ENCODE results near the gene SCARB1.
"Not testable (repeated sequence)": the region's sequence is repeated elsewhere in the genome, so short reads cannot be mapped to it uniquely, and the experiment has no call there.

SCARB1 gene

DNA sequence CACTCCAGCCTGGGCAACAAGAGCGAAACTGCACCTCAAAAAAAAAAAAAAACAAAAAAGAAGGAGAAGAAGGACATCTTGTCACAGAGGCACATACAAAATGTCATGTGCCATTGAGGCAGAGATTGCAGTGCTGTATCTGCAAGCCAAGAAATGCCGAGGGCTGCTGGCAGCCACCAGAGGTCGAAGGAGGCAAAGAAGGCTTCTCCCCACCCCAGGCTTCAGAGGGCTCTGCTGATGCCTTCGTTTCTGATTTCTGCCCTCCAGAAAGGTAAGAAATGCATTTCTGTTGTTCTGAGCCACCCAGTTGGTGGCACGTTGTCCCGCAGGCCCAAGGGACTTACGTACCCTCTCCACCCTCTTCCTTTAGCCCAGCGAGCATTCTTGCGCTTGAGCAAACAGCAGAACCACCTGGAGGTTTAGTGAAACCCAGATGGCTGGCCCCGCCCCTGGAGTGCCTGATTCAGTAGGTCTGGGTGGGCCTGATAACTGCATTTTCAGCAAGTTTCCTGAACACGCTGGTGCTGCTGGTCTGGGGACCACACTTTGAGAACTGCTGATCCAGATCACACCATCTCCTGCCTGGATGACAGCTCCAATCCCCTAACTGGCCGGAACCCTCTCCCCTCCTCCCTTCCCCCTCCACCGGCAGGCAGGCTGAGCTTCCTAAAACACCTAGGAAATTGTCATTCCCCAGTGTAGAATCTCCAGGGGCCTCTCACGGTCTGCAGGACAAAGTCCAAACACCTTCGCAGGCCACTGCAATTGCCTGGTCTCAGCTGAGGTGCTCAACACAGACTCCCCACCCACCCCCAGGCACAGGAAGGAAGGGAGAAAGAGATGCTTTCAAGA, 21.1 kb upstream of the SCARB1 start:
- no peak for DNase-seq

DNA sequence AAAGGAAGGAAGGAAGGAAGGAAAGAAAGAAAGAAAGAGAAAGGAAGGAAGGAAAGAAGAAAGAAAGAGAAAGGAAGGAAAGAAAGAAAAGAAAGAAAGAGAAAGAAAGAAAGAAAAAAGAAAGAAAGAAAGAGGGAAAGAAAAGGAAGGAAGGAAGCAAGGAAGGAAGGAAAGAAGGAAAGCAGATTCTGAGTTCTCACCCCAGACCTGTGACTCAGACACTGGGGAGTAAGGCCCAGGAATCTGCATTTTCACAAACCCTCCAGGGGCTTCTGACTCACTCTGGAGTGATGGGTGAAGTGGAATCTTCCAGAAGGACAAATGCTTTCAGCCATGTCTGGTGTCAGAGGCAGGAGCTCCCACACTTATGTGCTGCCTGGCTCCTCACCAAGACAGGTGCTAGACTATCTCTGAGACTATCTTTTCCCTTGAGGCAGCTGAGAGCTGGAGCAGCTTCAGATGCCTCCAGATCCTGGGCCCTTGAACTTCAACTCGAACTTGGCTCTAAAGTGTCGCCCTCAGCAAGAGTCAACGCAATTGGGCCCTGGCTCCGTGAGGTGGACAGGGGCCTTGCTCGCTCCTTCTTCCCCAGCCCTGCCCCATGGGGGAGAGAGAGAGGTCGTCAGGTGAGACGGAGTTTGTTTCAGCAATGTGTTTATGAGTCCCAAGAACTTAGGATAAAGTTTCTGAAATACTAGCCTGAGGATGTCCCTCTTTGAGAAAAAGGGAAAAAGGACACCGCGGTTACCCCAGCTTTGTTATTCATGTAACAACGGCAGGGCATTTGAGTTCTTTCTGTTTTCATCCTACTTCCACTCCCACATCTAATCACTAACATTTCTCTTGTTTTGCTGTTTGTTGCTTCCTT, 19.8 kb upstream of the SCARB1 start:
- peak; percentile 42 for DNase-seq

GRCh38 chr12:124881123-124881522, 17.5 kb upstream of the SCARB1 start:
- no peak for DNase-seq

DNA sequence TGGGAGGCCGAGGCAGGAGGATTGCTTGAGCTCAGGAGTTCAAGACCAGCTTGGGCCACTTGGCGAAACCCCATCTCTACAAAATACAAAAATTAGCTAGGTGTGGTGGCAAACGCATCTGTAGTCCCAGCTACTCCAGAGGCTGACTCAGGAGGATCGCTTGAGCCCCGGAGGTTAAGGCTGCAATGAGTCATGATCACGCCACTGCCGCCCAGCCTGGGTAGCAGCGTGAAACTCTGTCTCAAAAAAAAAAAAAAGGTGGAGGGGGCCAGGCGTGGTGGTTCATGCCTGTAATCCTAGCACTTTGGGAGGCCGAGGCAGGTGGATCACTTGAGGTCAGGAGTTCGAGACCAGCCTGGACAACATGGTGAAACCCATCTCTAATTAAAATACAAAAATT, 16.7 kb upstream of the SCARB1 start:
- not testable (repeated sequence) for DNase-seq

GRCh38 chr12:124878795-124879516, 15.3 kb upstream of the SCARB1 start:
- no peak for DNase-seq

DNA sequence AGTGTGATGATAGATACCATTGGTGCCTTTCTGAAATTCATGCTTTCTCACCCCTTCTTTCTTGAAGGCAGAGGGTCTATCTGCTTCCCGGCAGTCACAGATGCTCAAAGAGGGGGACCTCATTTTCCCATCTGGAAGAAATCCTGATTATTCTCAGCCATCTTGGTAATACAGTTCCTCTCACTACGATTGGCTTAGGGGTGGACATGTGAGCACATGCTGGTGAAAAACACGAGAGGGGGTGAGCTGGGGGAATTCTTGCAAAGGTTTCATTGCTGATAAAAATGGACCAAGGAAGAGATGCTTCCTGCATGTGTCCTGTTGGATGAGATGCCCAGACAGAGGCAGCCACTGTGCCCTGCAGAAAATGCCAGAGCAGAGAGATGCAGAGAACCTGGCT, 13.8 kb upstream of the SCARB1 start:
- DNase-seq = no peak

DNA sequence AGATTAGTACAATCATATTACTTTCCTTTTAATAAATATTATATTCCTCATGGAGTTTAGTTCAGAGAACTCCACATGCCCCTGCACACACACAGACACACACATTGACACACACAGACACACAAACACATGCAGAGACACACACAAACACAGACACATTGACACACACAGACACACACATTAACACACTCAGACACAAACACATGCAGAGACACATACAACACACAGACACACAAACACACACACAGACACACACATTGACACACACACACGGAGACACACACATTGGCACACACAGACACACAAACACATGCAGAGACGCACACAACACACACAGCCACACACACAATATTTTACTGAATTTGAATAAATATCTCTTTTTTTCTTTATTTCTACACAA, 12.5 kb upstream of the SCARB1 start:
- DNase-seq = no peak

GRCh38 chr12:124875803-124876132, 12.1 kb upstream of the SCARB1 start:
- DNase-seq = no peak

DNA sequence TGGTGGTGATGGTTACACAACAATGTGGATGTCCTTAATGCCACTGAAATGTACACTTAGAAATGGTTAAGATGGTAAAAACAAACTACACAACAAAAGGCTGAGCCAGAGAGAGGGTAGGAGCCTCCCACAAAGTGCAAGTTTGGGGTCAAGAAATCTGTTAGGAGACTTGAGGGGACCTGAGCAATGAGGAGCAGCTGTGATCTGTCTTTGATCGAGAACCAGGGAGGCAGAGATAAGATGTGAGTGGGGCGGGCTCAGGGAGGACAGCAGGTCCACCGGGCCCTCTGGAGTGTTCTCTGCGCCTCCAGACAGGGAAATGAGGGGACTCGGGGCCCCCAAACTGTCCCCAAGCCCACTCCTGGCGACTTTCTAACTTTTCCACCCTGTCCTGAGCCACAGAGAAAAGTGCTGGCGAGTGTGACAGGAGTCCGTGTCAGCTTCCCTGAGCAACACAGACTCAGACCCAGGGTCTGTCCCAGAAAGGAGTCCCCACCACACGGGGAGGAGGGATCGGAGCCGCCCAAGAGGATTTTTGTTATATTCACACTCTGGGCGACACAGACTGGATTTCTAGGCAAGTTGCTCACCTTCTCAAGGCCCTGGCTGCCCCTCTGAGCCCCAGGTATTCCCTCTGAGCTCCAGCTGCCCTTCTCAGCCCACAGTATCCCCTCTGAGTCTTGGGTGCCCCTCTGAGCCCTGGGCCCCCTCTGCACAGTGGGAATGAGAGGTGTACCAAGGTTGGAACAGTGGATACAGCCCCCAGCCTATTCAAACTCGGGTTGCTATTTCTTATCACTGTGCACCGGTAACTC, 11.5 kb upstream of the SCARB1 start:
- DNase-seq = no peak

DNA sequence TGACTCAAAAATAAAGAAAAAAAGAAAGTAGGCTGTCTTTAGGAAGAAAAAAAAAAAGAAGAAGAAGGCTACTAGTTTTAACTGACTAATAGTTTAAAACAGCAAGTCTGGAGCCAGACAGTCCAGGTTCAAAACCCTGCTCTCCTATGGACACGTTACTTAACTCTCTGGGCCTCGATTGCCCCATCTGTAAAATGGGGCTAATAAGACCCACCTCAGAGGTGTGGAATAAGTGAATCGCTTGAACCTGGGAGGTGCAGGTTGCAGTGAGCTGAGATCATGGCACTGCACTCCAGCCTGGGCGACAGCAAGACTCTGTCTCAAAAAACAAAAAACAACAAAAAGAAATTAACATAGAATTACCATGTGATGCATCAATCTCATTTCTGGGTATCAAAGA, 10.5 kb upstream of the SCARB1 start:
- DNase-seq = no peak

DNA sequence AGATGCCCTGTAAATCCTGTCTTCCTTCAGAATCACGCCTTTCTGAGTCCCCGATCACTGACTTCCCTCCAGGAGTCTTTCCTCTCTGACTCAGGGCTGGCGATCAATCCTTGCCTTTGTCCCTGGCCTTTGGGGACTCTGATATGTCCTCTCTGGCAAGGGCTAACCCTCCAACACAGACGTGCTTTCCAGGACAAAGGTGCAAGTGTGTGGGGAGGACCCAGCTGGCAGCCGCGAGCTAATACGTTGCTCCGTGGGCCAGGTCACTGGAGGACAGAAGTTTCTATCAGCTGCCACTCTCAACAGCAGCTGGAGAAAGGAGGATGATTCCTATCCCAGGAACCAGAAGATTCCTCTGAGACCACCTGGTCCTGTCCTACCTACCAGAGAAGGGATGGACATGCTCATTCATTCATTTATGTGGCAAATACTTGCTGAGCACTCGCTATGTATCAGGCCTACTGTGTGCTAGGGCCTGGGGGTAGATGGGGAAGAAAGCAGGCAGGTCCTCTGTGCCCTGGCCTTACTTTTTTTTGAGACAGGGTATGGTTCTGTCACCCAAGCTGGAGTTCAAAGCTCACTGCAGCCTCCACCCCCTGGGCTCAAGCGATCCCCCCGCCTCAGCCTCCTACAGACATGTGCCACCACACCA, 8.5 kb upstream of the SCARB1 start:
- DNase-seq = no peak

DNA sequence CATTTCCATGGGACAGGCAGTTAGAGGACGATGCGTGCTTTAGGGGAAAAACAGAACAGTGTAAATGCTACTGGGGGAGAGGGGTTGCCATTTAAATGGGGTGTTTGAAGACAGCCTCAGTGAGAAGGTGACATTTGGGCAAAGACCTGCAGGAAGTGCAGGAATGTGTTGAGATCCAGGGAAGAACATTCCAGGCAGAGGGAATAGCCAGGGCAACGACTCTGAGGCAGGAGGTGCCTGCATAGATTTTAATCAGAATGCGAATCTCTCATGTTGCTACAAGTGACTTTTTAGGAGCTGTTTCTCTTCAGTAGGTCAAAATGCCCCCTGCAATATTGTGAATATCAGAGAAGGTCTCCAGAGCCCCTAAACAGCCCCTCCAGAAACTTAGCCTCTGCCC, 7.6 kb upstream of the SCARB1 start:
- DNase-seq = no peak

GRCh38 chr12:124870515-124870914, 6.9 kb upstream of the SCARB1 start:
- DNase-seq = no peak

DNA sequence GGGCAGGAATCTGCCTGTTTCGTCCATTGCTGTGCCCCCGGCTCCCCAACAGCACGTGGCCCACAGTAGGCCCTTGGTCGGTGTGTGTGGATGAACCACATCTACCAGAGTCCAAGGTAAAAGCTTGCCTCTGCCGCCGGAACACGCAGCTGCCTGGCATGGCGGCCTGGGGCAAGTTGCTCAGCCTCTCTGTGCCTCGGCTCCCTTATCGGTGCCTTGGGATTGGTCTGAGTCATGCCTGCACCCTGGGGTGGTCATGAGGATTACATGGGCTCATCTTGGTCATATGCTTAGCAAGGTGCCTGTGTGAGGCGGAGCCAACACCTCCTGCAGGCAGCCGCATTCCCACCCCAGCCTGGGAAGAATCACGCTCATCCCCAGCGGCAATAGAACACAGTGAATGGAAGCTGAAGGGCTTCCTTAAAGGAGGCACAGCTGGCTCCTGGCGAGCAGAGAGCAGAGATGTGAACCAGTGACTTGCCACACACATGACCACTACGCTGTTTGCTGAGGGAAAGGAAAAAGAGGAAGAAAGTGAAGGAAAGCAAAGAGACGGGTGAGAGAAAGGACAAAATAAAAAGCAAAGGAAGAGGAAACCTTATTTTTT, 5.5 kb upstream of the SCARB1 start:
- no peak for DNase-seq

GRCh38 chr12:124868252-124869058, 4.8 kb upstream of the SCARB1 start:
- DNase-seq = no peak

GRCh38 chr12:124867401-124867930, 3.8 kb upstream of the SCARB1 start:
- peak; percentile 54 for DNase-seq

DNA sequence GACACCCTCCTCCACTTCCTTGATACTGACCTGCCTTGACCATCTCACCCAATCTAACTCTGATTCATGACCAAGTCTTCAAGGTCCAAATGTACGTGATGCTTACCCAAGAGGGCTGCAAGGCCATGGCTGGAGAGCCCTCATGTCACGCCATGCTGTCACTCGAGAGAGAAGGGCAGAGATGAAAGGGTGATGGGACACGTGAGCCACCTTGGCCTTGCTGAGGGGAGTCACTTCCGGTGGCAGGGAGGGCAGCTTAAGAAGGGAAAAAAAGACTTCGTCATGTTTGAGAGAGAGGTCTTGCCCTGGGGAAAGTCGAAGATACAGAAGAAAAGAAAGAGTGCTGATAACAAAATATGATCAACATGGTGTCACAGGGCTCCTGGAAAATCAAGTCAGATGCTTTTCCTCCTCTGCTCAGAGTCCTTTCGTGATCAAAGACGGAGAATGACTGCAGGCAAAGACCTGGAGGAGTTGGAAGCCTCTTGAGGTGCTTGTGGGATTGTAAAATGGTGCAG, 3.3 kb upstream of the SCARB1 start:
- no peak for DNase-seq

- DNase-seq = no peak
Measured at GRCh38 chr12:124866195-124866882, 2.7 kb upstream of the SCARB1 start.

- DNase-seq = no peak
Measured at GRCh38 chr12:124865728-124866127, 2.1 kb upstream of the SCARB1 start.
